SU-DHL-6 (cell line): ENCODE measurements around the gene PDGFD.

Experiments
- CTCF ChIP-seq: fragments of 200-600 bp; sonication (generic); IDR thresholded peaks from one replicate; pipeline ENCODE4 v1.5.1; 2017; ENCODE audit warnings: antibody characterized with exemption, mild to moderate bottlenecking, low read length, moderate library complexity; ENCODE audit not compliant: insufficient read depth, poor library complexity, severe bottlenecking
- EZH2phosphoT487 ChIP-seq: fragments of 200-600 bp; sonication (generic), shearing (Covaris generic); conservative IDR thresholded peaks from 2 replicates; pipeline ENCODE4 v1.6.1; 2018; ENCODE audit warnings: mild to moderate bottlenecking, antibody characterized with exemption, low read length, moderate library complexity, mixed read lengths

GRCh38 chr11:103920449-103920848 is 243.5 kb downstream of the PDGFD start:
- TF ChIP-seq CTCF (no peak), EZH2phosphoT487 (no peak)
